GM12878 (cell line): ENCODE results near the gene RNF183. TPM values are rescaled to one million over a fixed set of nuclear protein-coding genes. Genes with fewer than 3 reads are reported as not detected.

Experiments
- ATAC-seq: fragments of 200-7000 bp; cut with Tn5 transposase; 3 replicates; pipeline ENCODE4 v1.9.1; 2020; ENCODE audit warnings: mild to moderate bottlenecking, moderate library complexity
- BruUV-seq: library from RNA; stranded (reverse); fragments of 400-500 nt; replicated peaks from 2 replicates; lab custom pipeline; 2021; lab: Mats Ljungman, UMichigan
- CTCF ChIA-PET: fragments of 300-600 bp; sonication (Branson Sonifier 250); formaldehyde crosslinking; extraction: SDS; loops from one replicate; lab custom pipeline; 2021; ENCODE audit warnings: inconsistent platforms; lab: Yijun Ruan, JAX
- POLR2A ChIA-PET: fragments of 350-600 bp; formaldehyde crosslinking; extraction: SDS; loops from one replicate; lab custom pipeline; 2021; ENCODE audit warnings: inconsistent platforms; lab: Charles Lee
- RAD21 ChIA-PET: fragments of 300-600 bp; sonication (Branson Sonifier 250); formaldehyde crosslinking; loops from one replicate; lab custom pipeline; 2023; ENCODE audit warnings: antibody characterized with exemption; ENCODE audit not compliant: unreplicated experiment; lab: Charles Lee
- SMC1A ChIA-PET: fragments of 300-600 bp; sonication (Branson Sonifier 250); formaldehyde crosslinking; loops from one replicate; lab custom pipeline; 2023; ENCODE audit not compliant: unreplicated experiment, uncharacterized antibody; lab: Charles Lee
- DNase-seq: peaks from one replicate; pipeline ENCODE4 v3.0.0-alpha.2; 2011; ENCODE audit warnings: low read depth, low spot score
- FAIRE-seq: peaks from 3 replicates; lab custom pipeline; 2011; peaks lifted over from hg19 to GRCh38; lab: Jason Lieb, UNC
- H2AFZ ChIP-seq: 2 replicates; pipeline ENCODE4 v1.6.0; 2011; ENCODE audit warnings: low read depth, low read length, control low read depth; ENCODE audit not compliant: control insufficient read depth
- H3K27ac ChIP-seq: 2 replicates; pipeline ENCODE4 v1.5.1; 2011; ENCODE audit warnings: control low read depth; ENCODE audit not compliant: control insufficient read depth, insufficient read depth
- H3K27me3 ChIP-seq, 2 experiments: replicated peaks in 1 of 2; 2 replicates each; pipeline versions ENCODE4 v1.6.0 to v1.6.1; 2011; ENCODE audit warnings: low read length in 1 of 2; ENCODE audit not compliant: control insufficient read depth in 2 of 2, insufficient read depth in 2 of 2
- H3K36me3 ChIP-seq, 2 experiments: 2 replicates each; pipeline ENCODE4 v1.5.1; 2011; ENCODE audit warnings: low read length in 1 of 2; ENCODE audit not compliant: control insufficient read depth in 2 of 2, insufficient read depth in 2 of 2
- H3K4me1 ChIP-seq: 2 replicates; pipeline ENCODE4 v1.6.1; 2011; ENCODE audit warnings: mild to moderate bottlenecking, low read length, moderate library complexity, mixed read lengths; ENCODE audit not compliant: control insufficient read depth, insufficient read depth
- H3K4me2 ChIP-seq: 2 replicates; pipeline ENCODE4 v1.6.0; 2011; ENCODE audit warnings: control low read depth; ENCODE audit not compliant: control insufficient read depth, insufficient read depth
- H3K4me3 ChIP-seq: fragments of 200-600 bp; sonication (generic); 2 replicates; pipeline ENCODE4 v1.5.1; 2016
- H3K79me2 ChIP-seq: 2 replicates; pipeline ENCODE4 v1.6.0; 2011; ENCODE audit warnings: low read length; ENCODE audit not compliant: control insufficient read depth, insufficient read depth
- H3K9ac ChIP-seq: 2 replicates; pipeline ENCODE4 v1.8.0; 2011; ENCODE audit warnings: low read length, control low read depth, mixed read lengths; ENCODE audit not compliant: control insufficient read depth, insufficient read depth
- H3K9me3 ChIP-seq: replicated peaks from 3 replicates; pipeline ENCODE4 v1.5.1; 2011; ENCODE audit warnings: mild to moderate bottlenecking, low read length; ENCODE audit not compliant: control insufficient read depth, insufficient read depth
- H4K20me1 ChIP-seq: 2 replicates; pipeline ENCODE4 v1.6.0; 2011; ENCODE audit not compliant: control insufficient read depth, insufficient read depth
- CHD1 ChIP-seq: IDR thresholded peaks from 2 replicates; pipeline ENCODE4 v1.6.1; 2012; ENCODE audit warnings: low read depth, low read length, improper control_type of control experiment
- DPF2 ChIP-seq: fragments of 450-650 bp; IDR thresholded peaks from 2 replicates; pipeline ENCODE4 v1.6.1; 2017; ENCODE audit warnings: mild to moderate bottlenecking
- MXI1 ChIP-seq: fragments of 150-350 bp; IDR thresholded peaks from 2 replicates; pipeline ENCODE4 v1.6.1; 2011; ENCODE audit warnings: low read depth, mild to moderate bottlenecking, inconsistent platforms, low read length, improper control_type of control experiment
- RBBP5 ChIP-seq: fragments of 200-600 bp; sonication (generic); conservative IDR thresholded peaks from 2 replicates; pipeline ENCODE4 v1.6.1; 2016
- whole genome bisulfite sequencing: methylation state at CpG from one replicate; pipeline ENCODE4 v1.1.6; 2016; ENCODE audit warnings: low lambda C conversion rate; ENCODE audit not compliant: insufficient replicate concordance, insufficient coverage; ENCODE audit errors: missing lambda C conversion rate; 5-methylcytosine and 5-hydroxymethylcytosine counted together
- in situ Hi-C: fragments of 300-500 bp; cut with MboI; formaldehyde crosslinking; loops from 9 replicates; pipeline ENCODE4 v1.14.3; 2018; ENCODE audit warnings: mixed read lengths
- intact Hi-C: fragments of 100-400 bp; cut with micrococcal nuclease; formaldehyde crosslinking; loops from one replicate; pipeline ENCODE4 v1.14.2; 2022; ENCODE audit not compliant: unreplicated experiment
- polyA plus RNA-seq, 11 experiments: library from polyadenylated mRNA; depleted of rRNA in 4 of 11; unstranded in 6 of 11; stranded (reverse) in 5 of 11; fragments of >200 nt; fragmentation: Nextera tagmentation in 4 of 11; fragmentation: Illumina TruSeq in 1 of 11; extraction: Ambion mirVana in 4 of 11; extraction: Trizol in 1 of 11; gene quantifications; 1 replicate in 1 of 11; 2 replicates in 10 of 11; pipeline versions ENCODE4 v1.2.1 to v1.2.3, GENCODE V29; 2011 to 2016; ENCODE audit warnings: inconsistent platforms in 2 of 11, missing spikeins in 2 of 11, low read depth in 1 of 11
- total RNA-seq, 4 experiments: library from RNA; depleted of rRNA in 3 of 4; stranded (reverse); fragments of >200 nt in 3 of 4; fragmentation: Illumina TruSeq in 1 of 4; extraction: Trizol in 1 of 4; gene quantifications; 2 replicates each; pipeline versions ENCODE4 v1.2.1 to v1.2.3, GENCODE V29; 2013 to 2021
- TF ChIP-seq, protein P1 (sequence below): fragments of 450-650 bp; IDR thresholded peaks from 2 replicates; pipeline ENCODE4 v1.6.1; 2016; ENCODE audit warnings: mild to moderate bottlenecking, moderate library complexity, borderline replicate concordance
- TF ChIP-seq, protein P2 (sequence below): fragments of 450-650 bp; conservative IDR thresholded peaks from 2 replicates; pipeline ENCODE4 v1.6.1; 2017; ENCODE audit warnings: mild to moderate bottlenecking, moderate library complexity

The RNF183 gene
- total and polyA plus RNA-seq, 10 of the 15 experiments (the other 5 are each of a cell fraction or from before 2014, with no cell fraction given), result 0.03 to 0.26 (median 0.07) TPM; not detected in 6

DNA sequence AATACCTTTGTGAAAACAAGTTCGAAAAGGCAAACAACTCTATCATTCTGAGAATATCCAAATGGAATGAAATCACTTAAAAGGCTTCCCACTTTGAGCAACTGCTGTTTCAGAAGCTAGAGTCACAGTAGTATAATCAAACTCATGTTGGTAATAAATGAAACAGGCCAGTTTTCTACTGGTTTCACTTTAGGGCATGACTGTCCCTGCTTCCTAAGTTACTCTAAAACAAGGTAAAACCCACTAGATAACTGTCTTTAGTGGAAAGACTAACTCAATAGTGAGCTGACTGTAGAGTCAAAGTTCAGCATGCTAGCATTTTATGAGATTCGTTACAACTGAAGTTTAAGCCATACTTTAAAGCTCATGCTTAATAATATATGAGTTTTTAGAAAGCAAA is 33.8 kb downstream of the RNF183 start:
- ChIA-PET SMC1A (interaction anchor here (0.8 kb wide), 2 partner anchors 29 to 144 kb away, joined by 3 read pairs; no protein-coding TSS in a partner anchor), POLR2A (no interaction called here), RAD21 (interaction anchor here (1.2 kb wide), 1 partner anchor 389 kb away, joined by 3 read pairs; no protein-coding TSS in a partner anchor), CTCF (interaction anchor here (0.6 to 1.8 kb wide), 6 partner anchors 37 to 386 kb away, joined by 3 to 8 read pairs (median 4); no protein-coding TSS in a partner anchor)
- no peaks in the 10 kb centered on the region for H4K20me1 ChIP-seq
- H3K36me3 ChIP-seq, result peaks cover 4 to 12% of the 10 kb centered on the region in 2 experiments
- H3K9ac ChIP-seq, result no peak overlapping the region
- H3K27ac ChIP-seq, result no peak overlapping the region
- no peaks in the 10 kb centered on the region for H3K9me3 ChIP-seq
- H3K4me1 ChIP-seq, result peaks cover 5% of the 10 kb centered on the region; the same call in 1 of the 2 replicates
- peaks cover 9% of the 10 kb centered on the region for H3K79me2 ChIP-seq
- TF ChIP-seq, protein P1, sequence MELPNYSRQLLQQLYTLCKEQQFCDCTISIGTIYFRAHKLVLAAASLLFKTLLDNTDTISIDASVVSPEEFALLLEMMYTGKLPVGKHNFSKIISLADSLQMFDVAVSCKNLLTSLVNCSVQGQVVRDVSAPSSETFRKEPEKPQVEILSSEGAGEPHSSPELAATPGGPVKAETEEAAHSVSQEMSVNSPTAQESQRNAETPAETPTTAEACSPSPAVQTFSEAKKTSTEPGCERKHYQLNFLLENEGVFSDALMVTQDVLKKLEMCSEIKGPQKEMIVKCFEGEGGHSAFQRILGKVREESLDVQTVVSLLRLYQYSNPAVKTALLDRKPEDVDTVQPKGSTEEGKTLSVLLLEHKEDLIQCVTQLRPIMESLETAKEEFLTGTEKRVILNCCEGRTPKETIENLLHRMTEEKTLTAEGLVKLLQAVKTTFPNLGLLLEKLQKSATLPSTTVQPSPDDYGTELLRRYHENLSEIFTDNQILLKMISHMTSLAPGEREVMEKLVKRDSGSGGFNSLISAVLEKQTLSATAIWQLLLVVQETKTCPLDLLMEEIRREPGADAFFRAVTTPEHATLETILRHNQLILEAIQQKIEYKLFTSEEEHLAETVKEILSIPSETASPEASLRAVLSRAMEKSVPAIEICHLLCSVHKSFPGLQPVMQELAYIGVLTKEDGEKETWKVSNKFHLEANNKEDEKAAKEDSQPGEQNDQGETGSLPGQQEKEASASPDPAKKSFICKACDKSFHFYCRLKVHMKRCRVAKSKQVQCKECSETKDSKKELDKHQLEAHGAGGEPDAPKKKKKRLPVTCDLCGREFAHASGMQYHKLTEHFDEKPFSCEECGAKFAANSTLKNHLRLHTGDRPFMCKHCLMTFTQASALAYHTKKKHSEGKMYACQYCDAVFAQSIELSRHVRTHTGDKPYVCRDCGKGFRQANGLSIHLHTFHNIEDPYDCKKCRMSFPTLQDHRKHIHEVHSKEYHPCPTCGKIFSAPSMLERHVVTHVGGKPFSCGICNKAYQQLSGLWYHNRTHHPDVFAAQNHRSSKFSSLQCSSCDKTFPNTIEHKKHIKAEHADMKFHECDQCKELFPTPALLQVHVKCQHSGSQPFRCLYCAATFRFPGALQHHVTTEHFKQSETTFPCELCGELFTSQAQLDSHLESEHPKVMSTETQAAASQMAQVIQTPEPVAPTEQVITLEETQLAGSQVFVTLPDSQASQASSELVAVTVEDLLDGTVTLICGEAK, result no peak
- TF ChIP-seq DPF2, result no peak
- TF ChIP-seq, protein P2, sequence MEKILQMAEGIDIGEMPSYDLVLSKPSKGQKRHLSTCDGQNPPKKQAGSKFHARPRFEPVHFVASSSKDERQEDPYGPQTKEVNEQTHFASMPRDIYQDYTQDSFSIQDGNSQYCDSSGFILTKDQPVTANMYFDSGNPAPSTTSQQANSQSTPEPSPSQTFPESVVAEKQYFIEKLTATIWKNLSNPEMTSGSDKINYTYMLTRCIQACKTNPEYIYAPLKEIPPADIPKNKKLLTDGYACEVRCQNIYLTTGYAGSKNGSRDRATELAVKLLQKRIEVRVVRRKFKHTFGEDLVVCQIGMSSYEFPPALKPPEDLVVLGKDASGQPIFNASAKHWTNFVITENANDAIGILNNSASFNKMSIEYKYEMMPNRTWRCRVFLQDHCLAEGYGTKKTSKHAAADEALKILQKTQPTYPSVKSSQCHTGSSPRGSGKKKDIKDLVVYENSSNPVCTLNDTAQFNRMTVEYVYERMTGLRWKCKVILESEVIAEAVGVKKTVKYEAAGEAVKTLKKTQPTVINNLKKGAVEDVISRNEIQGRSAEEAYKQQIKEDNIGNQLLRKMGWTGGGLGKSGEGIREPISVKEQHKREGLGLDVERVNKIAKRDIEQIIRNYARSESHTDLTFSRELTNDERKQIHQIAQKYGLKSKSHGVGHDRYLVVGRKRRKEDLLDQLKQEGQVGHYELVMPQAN, result no peak
- no peak for TF ChIP-seq CHD1
- TF ChIP-seq RBBP5, result no peak
- TF ChIP-seq MXI1, result no peak
- H2AFZ ChIP-seq, result no peak overlapping the region
- H3K4me3 ChIP-seq, result no peak overlapping the region
- no peak for FAIRE-seq
- H3K27me3 ChIP-seq, result no peaks in the 10 kb centered on the region
- intact Hi-C loops, result no loop called here
- WGBS, result 92% methylated on average over 2 of the region's 2 CpGs
- in situ Hi-C loops, result no loop called here
- BruUV-seq, result no TSS peak
- H3K4me2 ChIP-seq, result no peak overlapping the region
- ATAC-seq, result peak; percentile 36; the same call in 2 of the 3 replicates
- no peak for DNase-seq
